PC-3 (cell line): ENCODE measurements around the gene TPCN2. TPM values are rescaled to one million over a fixed set of nuclear protein-coding genes. Genes with fewer than 3 reads are reported as not detected.

Experiments used
- ATAC-seq: fragments of 200-7000 bp; cut with Tn5 transposase; 2 replicates; pipeline ENCODE4 v1.9.1; 2020; ENCODE audit warnings: mild to moderate bottlenecking, moderate library complexity
- BruUV-seq: library from RNA; stranded (reverse); fragments of 400-500 nt; replicated peaks from 2 replicates; lab custom pipeline; 2021; lab: Mats Ljungman, UMichigan
- CTCF ChIA-PET: fragments of 300-600 bp; sonication (Branson Sonifier 250); formaldehyde crosslinking; loops from one replicate; lab custom pipeline; 2022; ENCODE audit warnings: antibody characterized with exemption; lab: Charles Lee
- POLR2A ChIA-PET: fragments of 300-600 bp; sonication (Branson Sonifier 250); formaldehyde crosslinking; loops from one replicate; lab custom pipeline; 2022; ENCODE audit warnings: antibody characterized with exemption; ENCODE audit not compliant: unreplicated experiment; lab: Charles Lee
- DNase-seq: peaks from one replicate; pipeline ENCODE4 v3.0.0-alpha.2; 2015
- H2AFZ ChIP-seq: fragments of 300-600 bp; sonication (generic); 2 replicates; pipeline ENCODE4 v1.6.0; 2016; ENCODE audit warnings: antibody characterized with exemption, low read length
- H3F3A ChIP-seq: fragments of 300-600 bp; sonication (generic); one replicate; pipeline ENCODE4 v1.6.0; 2017; ENCODE audit warnings: antibody characterized with exemption, low read length, control low read depth, mild to moderate bottlenecking; ENCODE audit not compliant: unreplicated experiment
- H3K27ac ChIP-seq: fragments of 300-600 bp; sonication (generic); 2 replicates; pipeline ENCODE4 v1.5.1; 2016; ENCODE audit warnings: mild to moderate bottlenecking, low read length
- H3K27me3 ChIP-seq: fragments of 300-600 bp; sonication (generic); 2 replicates; pipeline ENCODE4 v1.6.1; 2016; ENCODE audit warnings: low read length, mixed read lengths
- H3K36me3 ChIP-seq: fragments of 300-600 bp; sonication (generic); 2 replicates; pipeline ENCODE4 v1.6.1; 2016; ENCODE audit warnings: low read depth, mixed run types, low read length, mixed read lengths
- H3K4me1 ChIP-seq: fragments of 300-600 bp; sonication (generic); 2 replicates; pipeline ENCODE4 v1.5.1; 2016; ENCODE audit warnings: low read length; ENCODE audit not compliant: insufficient read depth
- H3K4me2 ChIP-seq: fragments of 300-600 bp; sonication (generic); 2 replicates; pipeline ENCODE4 v1.6.0; 2016; ENCODE audit warnings: low read length
- H3K4me3 ChIP-seq: fragments of 300-600 bp; sonication (generic); 2 replicates; pipeline ENCODE4 v1.5.1; 2016; ENCODE audit warnings: mild to moderate bottlenecking, low read length, mixed read lengths
- H3K79me2 ChIP-seq: fragments of 300-600 bp; sonication (generic); 2 replicates; pipeline ENCODE4 v1.6.1; 2017; ENCODE audit warnings: low read length, mixed read lengths
- H3K9ac ChIP-seq: fragments of 300-600 bp; sonication (generic); 2 replicates; pipeline ENCODE4 v1.6.0; 2016; ENCODE audit warnings: mild to moderate bottlenecking, low read length
- H3K9me2 ChIP-seq: fragments of 300-600 bp; sonication (generic); replicated peaks from 2 replicates; pipeline ENCODE4 v1.6.1; 2016; ENCODE audit warnings: mixed run types, low read length, mixed read lengths
- H3K9me3 ChIP-seq: fragments of 300-600 bp; sonication (generic); 2 replicates; pipeline ENCODE4 v1.6.1; 2016; ENCODE audit warnings: low read length, mixed read lengths
- H4K20me1 ChIP-seq: fragments of 300-600 bp; sonication (generic); 2 replicates; pipeline ENCODE4 v1.6.1; 2016; ENCODE audit warnings: low read length, mixed read lengths
- EZH2 ChIP-seq: fragments of 300-600 bp; sonication (generic); IDR thresholded peaks from one replicate; pipeline ENCODE4 v1.6.1; 2017; ENCODE audit warnings: antibody characterized with exemption, mild to moderate bottlenecking, low read length; ENCODE audit not compliant: unreplicated experiment
- EZH2phosphoT487 ChIP-seq: fragments of 300-600 bp; sonication (generic); IDR thresholded peaks from 2 replicates; pipeline ENCODE4 v1.6.1; 2018; ENCODE audit warnings: mild to moderate bottlenecking, antibody characterized with exemption, low read length, borderline replicate concordance
- intact Hi-C: fragments of 100-400 bp; cut with micrococcal nuclease; formaldehyde crosslinking; loops from 2 replicates; pipeline ENCODE4 v1.9.0; 2023
- total RNA-seq: library from RNA; depleted of rRNA; stranded (reverse); fragments of >200 nt; gene quantifications from 2 replicates; pipeline ENCODE4 v1.2.3, GENCODE V29; 2014
- TF ChIP-seq, protein P1 (sequence below): fragments of 300-600 bp; sonication (generic); conservative IDR thresholded peaks from 2 replicates; pipeline ENCODE4 v1.5.1; 2017; ENCODE audit warnings: antibody characterized with exemption, low read depth, mild to moderate bottlenecking, low read length

Gene TPCN2
- total RNA-seq, 1 experiment from 2014 or later, result 13.0 TPM

DNA sequence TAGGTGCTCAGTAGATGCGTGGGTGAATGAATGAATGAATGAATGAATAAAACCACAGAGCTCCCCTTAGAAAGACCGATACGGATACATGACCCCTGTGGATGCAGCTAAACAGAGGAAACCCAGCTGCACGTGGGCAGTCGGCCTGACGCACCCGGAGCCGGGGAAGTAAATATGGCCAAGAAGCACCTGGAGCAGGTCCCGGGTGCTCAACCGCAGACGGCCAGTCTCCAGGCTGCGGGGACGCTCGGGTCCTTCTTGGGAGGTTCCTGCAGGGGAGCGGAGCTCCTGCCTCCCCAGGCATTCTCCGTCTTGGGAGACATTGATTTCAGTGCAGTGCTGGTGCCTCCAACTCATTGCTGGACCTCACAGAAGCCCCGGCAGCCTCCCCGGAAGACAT, 11.7 kb upstream of the TPCN2 start:
- no peak overlapping the region for H2AFZ ChIP-seq
- no TSS peak for BruUV-seq
- no peak for ATAC-seq
- no peaks in the 10 kb centered on the region for H4K20me1 ChIP-seq
- no peaks in the 10 kb centered on the region for H3K9me2 ChIP-seq
- H3K79me2 ChIP-seq, result no peaks in the 10 kb centered on the region
- H3K27ac ChIP-seq, result no peak overlapping the region
- intact Hi-C loops, result no loop called here
- no peaks in the 10 kb centered on the region for H3K36me3 ChIP-seq
- ChIA-PET CTCF (no interaction called here), POLR2A (no interaction called here)
- H3K4me2 ChIP-seq, result no peak overlapping the region
- H3K9ac ChIP-seq, result no peak overlapping the region
- no peaks in the 10 kb centered on the region for H3F3A ChIP-seq
- no peaks in the 10 kb centered on the region for H3K27me3 ChIP-seq
- H3K9me3 ChIP-seq, result no peaks in the 10 kb centered on the region
- TF ChIP-seq, protein P1, sequence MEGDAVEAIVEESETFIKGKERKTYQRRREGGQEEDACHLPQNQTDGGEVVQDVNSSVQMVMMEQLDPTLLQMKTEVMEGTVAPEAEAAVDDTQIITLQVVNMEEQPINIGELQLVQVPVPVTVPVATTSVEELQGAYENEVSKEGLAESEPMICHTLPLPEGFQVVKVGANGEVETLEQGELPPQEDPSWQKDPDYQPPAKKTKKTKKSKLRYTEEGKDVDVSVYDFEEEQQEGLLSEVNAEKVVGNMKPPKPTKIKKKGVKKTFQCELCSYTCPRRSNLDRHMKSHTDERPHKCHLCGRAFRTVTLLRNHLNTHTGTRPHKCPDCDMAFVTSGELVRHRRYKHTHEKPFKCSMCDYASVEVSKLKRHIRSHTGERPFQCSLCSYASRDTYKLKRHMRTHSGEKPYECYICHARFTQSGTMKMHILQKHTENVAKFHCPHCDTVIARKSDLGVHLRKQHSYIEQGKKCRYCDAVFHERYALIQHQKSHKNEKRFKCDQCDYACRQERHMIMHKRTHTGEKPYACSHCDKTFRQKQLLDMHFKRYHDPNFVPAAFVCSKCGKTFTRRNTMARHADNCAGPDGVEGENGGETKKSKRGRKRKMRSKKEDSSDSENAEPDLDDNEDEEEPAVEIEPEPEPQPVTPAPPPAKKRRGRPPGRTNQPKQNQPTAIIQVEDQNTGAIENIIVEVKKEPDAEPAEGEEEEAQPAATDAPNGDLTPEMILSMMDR, result no peak
- TF ChIP-seq EZH2, result no peak
- no peak for TF ChIP-seq EZH2phosphoT487
- H3K4me3 ChIP-seq, result no peak overlapping the region
- DNase-seq, result no peak
- H3K4me1 ChIP-seq, result no peaks in the 10 kb centered on the region

DNA sequence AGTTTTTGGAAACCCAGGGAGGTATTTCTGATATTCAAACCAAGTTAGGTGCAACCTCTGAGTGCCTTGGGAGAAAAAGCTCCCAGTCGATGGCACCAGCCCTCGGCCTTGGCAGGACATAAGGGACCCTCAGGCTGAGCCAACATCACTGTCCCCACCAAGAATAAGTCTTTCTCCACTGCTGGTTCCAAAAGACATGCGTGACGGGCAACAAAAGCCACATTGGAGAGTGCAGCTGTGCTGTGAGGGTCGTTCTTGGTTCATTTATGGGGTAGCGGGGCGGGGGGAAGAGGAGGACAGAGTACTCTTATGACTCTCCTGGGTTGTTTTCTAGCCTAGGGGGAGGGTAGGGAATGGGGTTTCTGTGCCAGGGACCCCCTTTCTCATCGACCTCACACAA, 11.2 kb upstream of the TPCN2 start:
- H3K36me3 ChIP-seq, result no peaks in the 10 kb centered on the region
- no TSS peak for BruUV-seq
- H3K4me3 ChIP-seq, result no peak overlapping the region
- H3K4me1 ChIP-seq, result no peaks in the 10 kb centered on the region
- no peak overlapping the region for H3K9ac ChIP-seq
- CTCF ChIA-PET, result no interaction called here
- H3K4me2 ChIP-seq, result no peak overlapping the region
- ATAC-seq (no peak), DNase-seq (no peak)
- H3F3A ChIP-seq, result no peaks in the 10 kb centered on the region
- TF ChIP-seq, protein P1, result no peak
- H3K27me3 ChIP-seq, result no peaks in the 10 kb centered on the region
- no peaks in the 10 kb centered on the region for H3K9me2 ChIP-seq
- H4K20me1 ChIP-seq, result no peaks in the 10 kb centered on the region
- H3K27ac ChIP-seq, result no peak overlapping the region
- H2AFZ ChIP-seq, result no peak overlapping the region
- POLR2A ChIA-PET, result no interaction called here
- no peaks in the 10 kb centered on the region for H3K9me3 ChIP-seq
- intact Hi-C loops, result no loop called here
- H3K79me2 ChIP-seq, result no peaks in the 10 kb centered on the region

DNA sequence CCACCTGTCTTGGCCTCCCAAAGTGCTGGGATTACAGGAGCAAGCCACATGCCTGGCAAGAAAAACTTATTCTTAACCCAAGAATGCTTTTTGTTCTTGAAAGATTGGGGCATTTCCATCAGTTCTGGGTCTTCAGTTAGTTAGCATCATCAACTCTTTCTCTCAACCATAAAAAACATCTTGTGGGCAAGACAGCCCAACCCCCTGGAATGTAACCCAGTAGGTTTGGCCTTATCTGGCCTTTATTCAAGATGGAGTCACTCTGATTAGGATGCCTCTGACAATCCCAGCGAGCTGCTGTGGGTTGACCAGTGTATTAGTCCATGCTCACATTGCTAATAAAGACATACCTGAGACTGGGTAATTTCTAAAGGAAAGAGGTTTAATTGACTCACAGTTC, 9.2 kb upstream of the TPCN2 start:
- no TSS peak for BruUV-seq

More for the DNA sequence above, 9.2 kb upstream of the TPCN2 start:
- no peak overlapping the region for H2AFZ ChIP-seq
- intact Hi-C loops, result no loop called here
- no peaks in the 10 kb centered on the region for H3K9me3 ChIP-seq
- no peaks in the 10 kb centered on the region for H3F3A ChIP-seq
- peaks cover 6% of the 10 kb centered on the region; the same call in 1 of the 2 replicates for H3K4me1 ChIP-seq
- CTCF ChIA-PET, result no interaction called here
- DNase-seq (no peak), ATAC-seq (no peak)
- no peaks in the 10 kb centered on the region for H3K9me2 ChIP-seq
- H3K4me3 ChIP-seq, result no peak overlapping the region
- H3K27me3 ChIP-seq, result no peaks in the 10 kb centered on the region
- H4K20me1 ChIP-seq, result no peaks in the 10 kb centered on the region
- POLR2A ChIA-PET, result no interaction called here
- no peaks in the 10 kb centered on the region for H3K79me2 ChIP-seq
- H3K27ac ChIP-seq, result no peak overlapping the region
- H3K9ac ChIP-seq, result no peak overlapping the region
- TF ChIP-seq EZH2phosphoT487 (no peak), EZH2 (no peak)
- TF ChIP-seq, protein P1, result no peak
- H3K36me3 ChIP-seq, result no peaks in the 10 kb centered on the region
- H3K4me2 ChIP-seq, result no peak overlapping the region
